ENCODE data around the gene ELOVL3.

Gene ELOVL3

GRCh38 chr10:102191956-102192355, 34.1 kb upstream of the ELOVL3 start:
- Histone ChIP-seq H3K9me2 (ENCODE audit: low read depth, low read length) (no peaks in the 10 kb centered on the region), H3K4me3 (ENCODE audit: low read depth, low read length, poor library complexity, severe bottlenecking) (no peak overlapping the region), H3K9ac (ENCODE audit: low read length) (no peak overlapping the region), H3K4me2 (ENCODE audit: low read length) (no peak overlapping the region), H2AFZ (ENCODE audit: low read length) (no peak overlapping the region), H3K9me3 (ENCODE audit: low read length) (no peaks in the 10 kb centered on the region), H3K36me3 (ENCODE audit: insufficient read depth, low read length) (no peaks in the 10 kb centered on the region), H3K79me2 (ENCODE audit: insufficient read depth, low read length) (no peaks in the 10 kb centered on the region), H3F3A (ENCODE audit: insufficient read depth, low read length) (no peaks in the 10 kb centered on the region), H4K20me1 (ENCODE audit: insufficient read depth, low read length) (no peaks in the 10 kb centered on the region), H3K4me1 (ENCODE audit: insufficient read depth, low read length, severe bottlenecking) (no peaks in the 10 kb centered on the region), H3K27ac (ENCODE audit: low read depth, low read length, poor library complexity, severe bottlenecking) (no peak overlapping the region), H3K27me3 (ENCODE audit: insufficient read depth, low read length) (no peaks in the 10 kb centered on the region)
- TF ChIP-seq EZH2 (IDR thresholded peaks at IDR 0.05; ENCODE audit: borderline replicate concordance, low read length) = no peak
- TF ChIP-seq CTCF (IDR thresholded peaks at IDR 0.05; ENCODE audit: low read length) = no peak

- H3K27ac ChIP-seq (ENCODE audit: low read depth, low read length, poor library complexity, severe bottlenecking) = no peak overlapping the region
- no peaks in the 10 kb centered on the region for H3K9me3 ChIP-seq (ENCODE audit: low read length)
- H3F3A ChIP-seq (ENCODE audit: insufficient read depth, low read length) = no peaks in the 10 kb centered on the region
- no peak overlapping the region for H3K9ac ChIP-seq (ENCODE audit: low read length)
- no peaks in the 10 kb centered on the region for H3K36me3 ChIP-seq (ENCODE audit: insufficient read depth, low read length)
- no peaks in the 10 kb centered on the region for H3K9me2 ChIP-seq (ENCODE audit: low read depth, low read length)
- H3K4me1 ChIP-seq (ENCODE audit: insufficient read depth, low read length, severe bottlenecking) = no peaks in the 10 kb centered on the region
- H2AFZ ChIP-seq (ENCODE audit: low read length) = no peak overlapping the region
- H3K4me3 ChIP-seq (ENCODE audit: low read depth, low read length, poor library complexity, severe bottlenecking) = no peak overlapping the region
- no peaks in the 10 kb centered on the region for H3K79me2 ChIP-seq (ENCODE audit: insufficient read depth, low read length)
- no peaks in the 10 kb centered on the region for H4K20me1 ChIP-seq (ENCODE audit: insufficient read depth, low read length)
- no peaks in the 10 kb centered on the region for H3K27me3 ChIP-seq (ENCODE audit: insufficient read depth, low read length)
- no peak overlapping the region for H3K4me2 ChIP-seq (ENCODE audit: low read length)
- no peak for TF ChIP-seq CTCF (IDR thresholded peaks at IDR 0.05; ENCODE audit: low read length)
- no peak for TF ChIP-seq EZH2 (IDR thresholded peaks at IDR 0.05; ENCODE audit: borderline replicate concordance, low read length)
Observed at GRCh38 chr10:102195296-102195870, 30.7 kb upstream of the ELOVL3 start.

GRCh38 chr10:102196893-102197292, 29.2 kb upstream of the ELOVL3 start:
- Histone ChIP-seq H3K79me2 (ENCODE audit: insufficient read depth, low read length) (no peaks in the 10 kb centered on the region), H2AFZ (ENCODE audit: low read length) (no peak overlapping the region), H3K4me3 (ENCODE audit: low read depth, low read length, poor library complexity, severe bottlenecking) (no peak overlapping the region), H3K27ac (ENCODE audit: low read depth, low read length, poor library complexity, severe bottlenecking) (no peak overlapping the region), H3K27me3 (ENCODE audit: insufficient read depth, low read length) (no peaks in the 10 kb centered on the region), H4K20me1 (ENCODE audit: insufficient read depth, low read length) (no peaks in the 10 kb centered on the region), H3K36me3 (ENCODE audit: insufficient read depth, low read length) (no peaks in the 10 kb centered on the region), H3K4me1 (ENCODE audit: insufficient read depth, low read length, severe bottlenecking) (no peaks in the 10 kb centered on the region), H3K9me2 (ENCODE audit: low read depth, low read length) (no peaks in the 10 kb centered on the region), H3K9me3 (ENCODE audit: low read length) (no peaks in the 10 kb centered on the region), H3K4me2 (ENCODE audit: low read length) (no peak overlapping the region), H3K9ac (ENCODE audit: low read length) (no peak overlapping the region), H3F3A (ENCODE audit: insufficient read depth, low read length) (no peaks in the 10 kb centered on the region)
- TF ChIP-seq CTCF (IDR thresholded peaks at IDR 0.05; ENCODE audit: low read length) = no peak
- no peak for TF ChIP-seq EZH2 (IDR thresholded peaks at IDR 0.05; ENCODE audit: borderline replicate concordance, low read length)
